IPS DF 4.7 (cell line): Measurements from ENCODE around the gene CYS1.
"Not testable (repeated sequence)": the region's sequence is repeated elsewhere in the genome, so short reads cannot be mapped to it uniquely, and the experiment has no call there.

Experiments used
- DNase-seq: peaks from one replicate; pipeline ENCODE4 v3.0.0-alpha.2; 2013; ENCODE audit warnings: low spot score; ENCODE audit errors: extremely low read depth

Gene CYS1

GRCh38 chr2:10031886-10032745 lies 48.1 kb downstream of the CYS1 start:
- DNase-seq, result no peak

GRCh38 chr2:10030798-10031197 lies 49.4 kb downstream of the CYS1 start:
- not testable (repeated sequence) for DNase-seq

- DNase-seq, result no peak
Observed at GRCh38 chr2:10030311-10030736, 49.9 kb downstream of the CYS1 start.

- no peak for DNase-seq
Observed at GRCh38 chr2:10029875-10030223, 50.4 kb downstream of the CYS1 start.

- DNase-seq, result no peak
Observed at GRCh38 chr2:10028988-10029874, 51.0 kb downstream of the CYS1 start.

GRCh38 chr2:10028407-10028987 lies 51.7 kb downstream of the CYS1 start:
- DNase-seq, result no peak

- DNase-seq, result no peak
Observed at GRCh38 chr2:10027660-10028330, 52.4 kb downstream of the CYS1 start.

- no peak for DNase-seq
Observed at GRCh38 chr2:10026940-10027569, 53.2 kb downstream of the CYS1 start.

- no peak for DNase-seq
Observed at GRCh38 chr2:10022966-10023662, 57.1 kb downstream of the CYS1 start.

- DNase-seq, result no peak
Observed at GRCh38 chr2:10022445-10022844, 57.8 kb downstream of the CYS1 start.

GRCh38 chr2:10022041-10022421 lies 58.2 kb downstream of the CYS1 start:
- no peak for DNase-seq

GRCh38 chr2:10019602-10020400 lies 60.4 kb downstream of the CYS1 start:
- no peak for DNase-seq

GRCh38 chr2:10019174-10019573 lies 61.0 kb downstream of the CYS1 start:
- no peak for DNase-seq

- no peak for DNase-seq
Observed at GRCh38 chr2:10017313-10017941, 62.8 kb downstream of the CYS1 start.

- DNase-seq, result no peak
Observed at GRCh38 chr2:10016802-10017258, 63.4 kb downstream of the CYS1 start.

- DNase-seq, result no peak
Observed at GRCh38 chr2:10016001-10016801, 64.0 kb downstream of the CYS1 start.

- DNase-seq, result not testable (repeated sequence)
Observed at GRCh38 chr2:10015376-10015989, 64.7 kb downstream of the CYS1 start.
